GM18907 (cell line): Measurements from ENCODE around the gene WSCD1.

Experiments
- ATAC-seq: cut with Tn5 transposase; IDR thresholded peaks from one replicate; pipeline ENCODE4 v1.9.1; 2021; ENCODE audit warnings: mild to moderate bottlenecking, moderate library complexity; ENCODE audit not compliant: unreplicated experiment

WSCD1 gene

DNA sequence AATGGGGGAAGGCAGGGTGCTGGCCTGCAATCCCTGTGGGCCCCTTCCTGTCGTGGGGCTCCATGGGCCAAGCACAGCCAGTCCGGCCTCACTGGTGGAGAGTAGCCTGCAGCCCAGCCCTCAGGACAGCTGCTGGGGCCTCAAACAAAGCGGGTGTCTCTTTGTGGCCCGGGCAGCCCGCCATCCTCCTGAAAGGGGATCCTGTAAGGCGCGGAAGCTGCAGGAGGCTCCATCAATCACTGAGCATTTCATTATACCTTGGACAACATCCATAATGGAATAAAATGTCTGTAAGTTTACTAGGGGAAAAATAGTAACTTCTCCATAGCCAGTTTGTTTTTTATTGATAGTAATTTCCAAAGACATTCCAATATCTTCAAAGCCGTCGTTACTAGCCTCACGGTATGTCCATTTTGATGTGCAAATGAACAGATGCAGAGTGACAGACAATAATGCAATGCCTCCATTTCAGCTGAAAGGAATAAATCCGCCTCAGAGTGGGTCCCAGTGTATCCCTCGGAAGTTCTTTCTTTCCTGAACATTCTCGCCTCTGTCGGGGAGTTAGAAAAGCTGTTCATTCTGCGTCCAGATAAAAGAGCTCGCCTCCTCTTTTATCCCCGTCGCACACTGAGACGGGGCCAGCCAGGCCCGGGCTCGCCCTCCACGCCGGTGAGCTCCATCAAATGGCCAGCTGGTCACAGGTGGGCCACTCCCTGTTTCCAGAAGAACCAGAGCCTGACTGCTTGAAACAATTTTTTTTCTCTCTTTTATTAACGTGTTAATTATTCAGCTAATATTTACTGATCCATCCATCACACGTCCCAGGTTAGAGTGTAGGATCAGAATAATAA, 14.4 kb downstream of the WSCD1 start:
- ATAC-seq = no peak

DNA sequence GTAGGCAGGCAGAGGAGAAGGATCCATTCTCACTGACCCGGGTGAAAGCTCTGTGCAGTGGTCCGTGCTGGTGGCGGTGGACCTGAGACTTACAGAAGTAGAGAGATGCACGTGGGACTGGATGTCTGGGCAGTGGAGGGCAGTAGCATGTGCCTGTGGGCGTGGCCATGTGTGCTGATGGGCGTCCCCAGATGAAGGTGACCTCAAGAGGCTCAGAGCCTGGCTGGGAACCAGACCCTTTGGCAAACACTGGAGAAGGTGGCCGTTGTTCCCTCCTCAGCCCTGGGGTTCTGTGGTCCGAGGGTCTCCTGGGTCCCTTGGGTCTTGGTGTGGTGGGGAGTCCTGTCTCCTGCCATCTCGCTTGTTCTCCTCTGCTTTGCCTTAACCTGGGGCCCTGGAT, 15.6 kb downstream of the WSCD1 start:
- no peak for ATAC-seq

DNA sequence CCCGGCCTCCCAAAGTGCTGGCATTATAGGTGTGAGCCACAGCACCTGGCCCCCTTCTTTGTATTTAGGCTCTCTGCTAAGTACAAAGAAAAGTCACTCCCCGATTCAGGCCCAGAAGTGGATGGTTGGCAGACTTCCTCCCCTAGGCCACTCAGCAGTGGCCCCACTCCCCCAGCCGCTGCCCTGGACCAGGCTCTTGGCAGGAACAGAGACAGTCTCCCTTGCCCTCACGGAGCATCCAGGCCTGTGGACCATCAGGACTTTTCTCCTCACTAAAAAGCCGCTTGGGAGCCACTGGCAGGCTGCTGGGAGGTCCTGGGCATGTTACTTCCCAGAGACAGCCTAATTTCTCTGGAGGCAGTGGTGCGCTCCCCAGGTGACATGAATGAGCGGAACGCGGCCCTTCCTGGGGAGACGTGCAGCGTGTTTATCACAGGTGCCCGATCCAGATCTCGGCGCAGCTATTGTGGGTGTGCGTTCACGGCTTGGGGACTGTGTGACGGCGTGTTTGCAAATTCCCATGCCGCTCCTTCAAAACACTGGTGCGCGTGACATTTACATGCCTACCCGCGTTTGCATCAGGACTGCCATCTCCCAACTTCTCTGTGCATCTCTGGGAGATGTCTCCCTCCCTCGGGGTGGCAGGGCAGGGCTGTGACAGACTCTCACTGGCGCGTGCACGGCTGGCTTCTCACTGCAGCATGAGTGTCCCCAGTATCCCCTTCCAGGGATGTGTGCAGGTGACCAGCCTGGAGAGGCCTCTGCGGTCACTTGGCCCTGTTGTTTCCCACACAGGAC, 16.6 kb downstream of the WSCD1 start:
- no peak for ATAC-seq

DNA sequence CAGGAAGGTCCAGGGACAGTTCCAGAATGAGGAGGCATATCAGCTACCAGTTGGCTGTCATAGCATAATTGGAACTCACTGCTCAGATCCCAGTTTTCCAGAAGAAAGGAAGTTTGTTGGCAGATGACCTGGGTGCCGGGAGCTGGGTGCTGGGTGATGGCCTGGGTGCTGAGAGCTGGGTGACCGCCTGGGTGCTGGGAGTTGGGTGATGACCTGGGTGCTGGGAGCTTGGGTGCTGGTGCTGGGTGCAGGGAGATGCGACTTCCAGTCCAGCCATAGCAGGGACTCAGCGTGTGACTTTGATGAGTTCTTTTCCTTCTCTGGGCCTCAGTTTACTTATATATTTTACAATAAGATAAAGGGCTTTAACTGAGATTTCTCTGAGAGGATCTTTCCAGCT, 18.0 kb downstream of the WSCD1 start:
- no peak for ATAC-seq

DNA sequence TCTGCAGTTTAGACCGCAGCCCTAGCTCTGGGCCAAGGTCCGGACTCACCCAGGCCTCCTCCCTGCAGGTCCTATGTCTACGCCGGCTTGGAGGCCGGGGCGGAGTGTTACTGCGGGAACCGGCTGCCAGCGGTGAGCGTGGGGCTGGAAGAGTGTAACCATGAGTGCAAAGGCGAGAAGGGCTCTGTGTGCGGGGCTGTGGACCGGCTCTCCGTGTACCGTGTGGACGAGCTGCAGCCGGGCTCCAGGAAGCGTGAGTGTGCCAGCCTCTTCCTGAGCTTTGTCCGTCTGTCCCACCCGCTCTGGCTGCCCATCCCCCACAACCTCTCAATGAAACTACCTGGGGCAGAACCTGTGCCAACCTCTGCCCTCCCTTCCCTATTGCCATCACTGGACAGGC, 20.1 kb downstream of the WSCD1 start:
- no peak for ATAC-seq

DNA sequence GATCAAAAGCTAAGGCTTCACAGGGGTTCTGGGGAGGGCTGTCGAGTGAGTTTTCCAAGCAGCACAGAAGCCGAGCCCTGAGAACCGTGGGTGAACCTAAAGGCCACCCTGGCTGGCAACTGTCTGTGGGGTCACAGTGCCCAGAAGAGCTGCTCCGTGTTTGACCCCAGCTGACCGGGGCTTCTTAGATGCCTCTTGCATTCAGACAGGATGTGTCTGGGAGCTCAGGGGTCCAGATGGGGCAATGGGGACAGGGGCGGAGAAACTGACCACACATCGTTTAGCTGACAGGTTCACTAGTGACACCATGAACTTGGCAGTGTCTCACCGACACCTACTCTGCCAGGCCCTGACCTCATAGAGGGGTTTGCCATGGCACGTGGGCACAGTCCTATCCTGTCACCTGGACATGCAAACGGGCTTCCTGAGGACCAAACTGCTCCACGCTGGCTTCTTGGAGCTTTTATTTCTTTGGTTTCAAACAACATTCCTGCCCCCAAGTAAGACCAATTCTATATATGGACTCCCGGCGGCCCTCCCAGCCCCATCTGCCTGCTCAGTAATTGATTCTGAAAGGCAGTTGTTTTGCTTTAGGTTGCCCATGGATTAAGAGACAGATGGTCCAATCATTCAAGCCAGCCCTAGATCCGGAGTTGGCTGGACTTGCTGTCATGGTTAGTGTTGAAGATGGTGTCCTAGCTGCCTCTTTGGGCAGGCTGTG, 22.2 kb downstream of the WSCD1 start:
- no peak for ATAC-seq

DNA sequence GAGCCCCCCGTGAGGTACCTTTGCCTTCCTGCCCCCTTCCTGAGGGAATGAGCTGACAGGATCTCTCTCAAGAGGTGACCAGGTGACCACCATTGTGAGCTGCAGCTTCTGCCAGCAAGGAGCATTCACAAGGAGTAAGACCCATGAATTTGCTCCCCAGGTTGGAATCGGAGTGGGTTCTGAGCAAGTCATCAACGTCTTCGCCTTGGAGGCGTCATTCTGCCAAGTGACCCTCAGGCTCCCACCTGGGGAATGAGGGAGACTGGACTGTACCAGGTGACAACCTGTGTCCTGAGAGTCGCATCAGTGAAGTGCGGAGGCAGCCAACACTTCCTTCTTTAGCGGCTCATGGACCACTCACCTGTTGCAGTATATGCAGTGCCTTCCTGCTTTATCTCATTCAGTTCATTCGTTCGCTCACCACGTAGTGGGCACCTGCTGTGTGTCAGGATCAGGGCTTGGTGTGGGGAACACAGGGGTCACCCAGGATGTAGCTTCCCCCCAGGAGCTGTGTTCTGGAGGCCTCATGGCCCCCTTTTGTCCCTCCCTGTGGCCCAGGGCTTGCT, 22.8 kb downstream of the WSCD1 start:
- ATAC-seq = no peak

DNA sequence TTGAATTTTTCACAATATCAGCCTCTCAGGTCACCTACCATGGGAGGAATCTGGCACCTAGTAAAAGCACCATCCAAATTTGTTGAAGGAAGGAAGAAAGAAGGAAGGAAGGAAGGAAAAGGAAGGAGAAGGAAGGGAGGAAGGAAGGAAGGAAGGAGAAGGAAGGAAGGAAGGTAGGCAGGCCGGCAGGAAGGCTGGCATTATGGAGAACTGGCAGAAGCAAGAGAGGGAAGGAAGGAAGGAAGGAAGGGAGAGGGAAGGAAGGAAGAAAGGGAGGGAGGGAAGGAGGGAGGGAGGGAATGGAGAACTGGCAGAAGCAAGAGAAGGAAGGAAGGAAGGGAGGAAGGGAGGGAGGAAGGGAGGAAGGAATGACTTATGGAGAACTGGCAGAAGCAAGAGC, 24.3 kb downstream of the WSCD1 start:
- ATAC-seq = no peak

DNA sequence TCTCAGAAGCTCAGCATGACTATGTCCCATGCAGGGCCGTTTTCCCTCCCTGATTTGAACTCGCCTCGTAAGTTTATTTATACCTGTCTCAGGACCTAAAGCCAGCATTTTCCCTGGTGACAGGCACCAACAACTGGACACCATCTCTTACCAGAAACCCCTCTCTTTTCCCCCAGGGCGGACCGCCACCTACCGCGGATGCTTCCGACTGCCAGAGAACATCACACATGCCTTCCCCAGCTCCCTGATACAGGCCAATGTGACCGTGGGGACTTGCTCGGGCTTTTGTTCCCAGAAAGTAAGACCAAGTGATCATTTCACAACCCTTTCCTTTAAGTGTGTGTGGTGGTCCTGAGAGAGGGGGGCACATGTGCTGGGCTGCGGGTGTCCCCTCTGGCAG, 24.7 kb downstream of the WSCD1 start:
- ATAC-seq = no peak

DNA sequence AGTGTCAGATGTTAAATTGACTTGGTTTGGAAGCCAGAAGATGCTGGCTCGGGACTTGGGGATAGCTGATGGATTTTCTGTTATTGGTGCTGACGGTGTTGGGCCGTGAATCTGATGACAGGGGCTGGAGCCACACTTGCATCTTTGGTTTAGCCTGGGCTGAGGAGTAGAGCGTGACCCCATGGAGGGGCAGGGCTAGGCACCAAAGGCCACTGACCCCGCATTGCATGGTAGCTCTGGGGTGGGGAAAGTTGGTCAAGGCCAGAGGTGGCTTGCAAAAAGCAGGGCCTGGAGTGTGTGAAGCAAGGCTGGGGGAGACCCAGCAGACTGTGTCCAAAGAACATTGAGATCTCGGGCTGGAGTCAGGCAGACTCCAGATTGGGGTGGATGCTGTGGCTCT, 25.3 kb downstream of the WSCD1 start:
- no peak for ATAC-seq

DNA sequence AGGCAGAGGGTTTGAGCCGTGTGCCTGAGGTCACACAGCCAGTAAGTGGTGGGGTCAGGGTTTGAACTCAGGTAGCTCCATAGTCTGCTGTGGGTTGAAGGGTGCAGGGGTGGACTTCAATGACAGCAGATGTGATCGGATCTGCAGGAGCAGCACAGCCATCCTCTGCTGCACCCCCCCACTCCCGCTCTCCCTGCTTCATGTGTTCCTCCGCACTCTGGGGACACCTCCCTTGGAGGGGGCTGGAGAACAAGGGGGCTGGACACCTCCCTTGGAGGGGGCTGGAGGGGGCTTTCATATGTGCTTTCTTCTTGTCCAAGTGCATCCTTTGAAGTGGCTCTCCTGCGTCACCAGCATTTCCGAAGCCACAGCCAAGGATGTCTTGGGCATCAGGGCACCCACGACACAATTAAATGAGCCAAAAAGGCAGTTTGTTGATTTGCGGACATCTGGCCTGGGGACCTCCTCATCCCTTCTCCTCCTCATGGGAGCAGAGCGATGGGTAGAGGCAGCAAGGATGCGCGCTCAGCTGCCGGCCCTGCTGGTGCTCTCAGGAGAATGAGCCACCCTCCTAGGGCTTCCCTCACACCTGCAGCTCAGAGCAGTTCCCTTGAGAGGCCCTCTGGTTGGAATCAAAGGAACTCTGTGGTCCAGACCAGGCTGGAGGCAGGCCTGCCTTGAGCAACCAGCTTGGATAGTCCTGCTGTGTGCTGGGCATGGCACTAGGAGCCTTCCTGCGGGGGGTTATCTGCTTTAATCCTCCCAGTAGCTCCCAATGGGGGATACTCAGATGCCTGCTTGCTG, 26.2 kb downstream of the WSCD1 start:
- ATAC-seq = no peak

DNA sequence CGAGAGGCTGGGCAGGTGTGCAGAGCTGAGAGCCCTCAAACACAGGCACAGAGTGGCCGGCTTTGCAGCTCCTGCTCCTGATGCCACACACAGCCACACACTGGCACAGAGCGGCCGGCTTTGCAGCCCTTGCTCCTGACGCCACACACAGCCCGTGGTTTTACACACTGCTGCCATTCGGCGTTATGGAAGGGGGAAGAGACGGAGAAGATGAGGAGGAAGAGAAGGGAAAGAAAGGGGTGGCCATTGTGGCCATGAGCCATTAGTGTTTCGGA, 26.8 kb downstream of the WSCD1 start:
- ATAC-seq = no peak

DNA sequence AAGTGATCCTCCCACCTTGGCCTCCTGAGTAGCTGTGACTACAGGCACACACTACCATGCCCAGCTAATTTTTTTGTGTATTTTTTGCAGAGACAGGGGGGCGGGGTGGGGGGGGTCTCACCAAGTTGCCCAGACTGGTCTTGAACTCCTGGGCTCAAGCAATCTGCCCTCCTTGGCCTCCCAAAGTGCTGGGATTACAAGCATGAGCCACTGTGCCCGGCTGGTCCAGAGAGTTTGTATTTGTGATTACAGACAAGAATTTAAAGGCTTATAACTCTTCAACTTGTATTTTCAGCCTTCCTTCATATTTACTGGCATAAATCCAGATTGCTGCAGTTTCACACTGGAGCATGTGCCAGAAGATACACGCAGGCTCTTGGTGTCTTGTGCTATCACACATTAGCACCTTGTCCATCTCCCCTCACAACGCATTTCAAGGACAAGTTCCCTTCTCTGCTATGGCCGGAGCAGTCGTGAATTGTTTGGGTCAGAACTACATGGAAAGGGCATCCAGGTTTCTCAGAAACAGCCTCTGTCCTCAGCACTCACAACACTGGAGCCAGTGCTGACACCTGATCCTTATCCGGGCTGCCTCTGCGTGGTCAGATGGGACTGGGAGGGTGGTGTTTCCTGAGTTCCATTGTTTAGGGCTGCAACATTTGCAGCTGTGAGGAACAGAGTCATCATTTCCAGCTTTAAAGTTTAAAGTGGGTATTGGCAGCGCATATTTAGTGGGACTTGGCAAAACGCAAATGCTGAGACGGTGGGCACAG, 28.1 kb downstream of the WSCD1 start:
- no peak for ATAC-seq

DNA sequence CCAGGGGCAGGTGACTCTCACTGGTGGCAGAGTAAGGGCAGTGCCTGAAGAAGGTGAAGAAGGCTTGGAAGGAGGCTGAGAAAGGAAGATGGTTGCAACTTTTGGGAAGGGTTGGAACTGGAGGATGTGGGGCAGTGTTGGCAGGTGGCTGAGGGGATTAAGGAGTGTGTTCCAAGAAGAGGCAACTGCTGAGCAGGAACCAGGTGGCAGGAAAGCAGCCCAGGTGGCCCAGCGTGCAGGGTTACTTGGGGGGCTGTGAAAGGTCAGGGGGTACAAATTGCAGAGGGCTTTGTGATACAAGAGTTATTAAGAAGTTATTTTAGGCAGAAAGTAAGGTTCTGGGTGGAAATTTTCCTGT, 28.6 kb downstream of the WSCD1 start:
- no peak for ATAC-seq

DNA sequence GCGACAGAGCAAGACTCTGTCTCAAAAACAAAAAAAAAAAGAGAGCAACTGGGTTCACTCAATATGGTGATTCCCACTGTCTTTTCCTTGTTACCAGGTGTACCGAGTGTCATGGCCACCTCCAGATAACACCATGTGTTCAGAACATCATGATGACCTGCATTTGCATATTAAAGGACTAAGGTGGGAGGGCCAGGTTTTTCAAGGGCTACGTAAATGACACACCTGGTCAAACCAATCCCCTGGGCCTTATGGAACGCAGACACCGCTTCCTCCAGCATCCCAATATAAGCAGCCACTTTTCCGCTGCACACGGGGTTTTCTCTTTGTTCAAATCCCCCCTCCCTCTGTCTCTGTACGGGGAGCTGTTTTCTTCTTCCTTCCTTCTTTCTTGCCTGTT, 29.3 kb downstream of the WSCD1 start:
- ATAC-seq = no peak

DNA sequence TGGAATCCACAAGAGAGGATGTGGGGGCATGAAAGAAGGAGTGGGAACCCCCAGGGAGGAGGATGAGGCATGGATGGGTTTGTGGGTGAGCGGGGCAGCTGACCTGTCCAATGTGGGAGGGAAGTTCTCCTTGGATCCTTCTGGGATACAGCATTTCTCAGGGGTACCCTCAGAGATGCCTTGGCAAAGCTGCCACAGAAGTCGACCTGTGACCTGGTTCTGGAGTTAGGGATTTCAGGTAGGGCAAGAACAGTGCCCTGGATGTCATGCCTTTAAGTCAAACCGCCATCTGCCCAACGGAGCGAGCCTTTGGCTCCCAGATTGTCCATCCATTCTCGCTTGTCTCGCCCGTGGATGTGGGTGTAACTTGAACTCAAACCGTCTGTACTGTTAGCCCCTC, 30.0 kb downstream of the WSCD1 start:
- ATAC-seq = no peak

DNA sequence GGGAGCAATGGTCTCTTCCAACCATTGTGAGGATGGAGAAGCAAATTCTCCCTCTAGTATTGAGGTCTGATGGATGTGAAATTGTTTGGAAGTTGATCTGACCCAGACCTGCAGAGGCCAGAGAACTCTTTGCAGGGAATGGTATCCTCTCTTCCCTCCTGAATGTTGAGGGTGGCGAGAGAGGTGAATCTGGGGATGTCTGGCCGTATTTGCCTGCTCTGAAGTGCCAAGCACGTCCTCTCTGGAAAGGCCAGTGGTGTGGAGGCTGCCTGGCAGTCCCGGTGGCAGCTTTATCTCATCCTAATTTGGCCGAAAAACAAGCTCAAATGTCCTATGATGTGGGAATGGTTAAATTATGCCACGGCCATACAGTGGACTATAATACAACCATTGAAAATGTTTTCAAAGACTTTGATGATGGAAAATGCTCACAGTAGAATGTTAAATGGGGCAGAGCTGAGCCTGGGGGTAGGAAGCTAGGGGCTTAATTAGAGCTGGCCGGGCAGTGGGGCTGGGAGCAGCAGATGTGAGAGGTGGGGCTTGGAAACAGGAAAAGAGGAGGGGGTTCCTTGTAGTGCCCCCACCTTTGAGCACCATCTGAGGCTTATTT, 30.8 kb downstream of the WSCD1 start:
- ATAC-seq = no peak

DNA sequence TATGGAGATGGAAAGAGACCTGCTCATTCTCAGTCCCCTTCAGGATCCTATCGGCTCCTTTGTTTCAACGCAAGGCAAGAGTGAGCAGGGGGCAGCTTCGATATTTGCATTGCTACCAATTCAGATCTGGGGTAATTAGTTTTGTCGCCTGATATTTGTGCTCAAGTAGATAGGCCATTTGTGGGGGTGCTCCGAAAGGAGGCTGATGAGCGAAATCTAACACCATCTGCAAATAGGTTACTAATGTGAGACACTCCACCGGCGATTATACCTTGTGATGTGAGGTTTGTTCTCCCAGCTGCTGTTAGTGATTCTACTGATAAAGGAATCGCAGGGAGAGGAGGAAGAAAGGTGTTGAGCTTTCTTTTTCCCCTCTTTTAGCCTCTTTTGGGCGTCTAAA, 31.5 kb downstream of the WSCD1 start:
- ATAC-seq = no peak

DNA sequence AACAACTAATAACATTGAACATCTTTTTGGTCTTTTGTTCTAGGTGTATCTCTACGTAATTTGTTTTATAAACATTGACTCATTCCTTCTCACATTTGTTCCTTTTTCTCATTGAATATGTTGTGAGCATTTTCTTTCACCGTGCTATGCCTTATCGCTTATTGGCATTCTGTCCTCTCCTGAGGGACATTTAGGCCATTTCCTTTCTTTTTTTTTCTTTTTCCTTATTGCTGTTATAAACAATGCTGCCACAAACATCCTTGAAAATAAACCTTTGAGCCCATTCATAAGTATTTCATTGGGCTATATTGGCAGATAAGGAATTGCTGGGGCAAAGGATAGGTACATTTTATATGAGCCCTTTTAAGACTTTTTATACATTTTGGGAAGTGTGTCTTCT, 32.4 kb downstream of the WSCD1 start:
- ATAC-seq = no peak
